ENCODE data around the gene RAPGEF2. TPM values are rescaled to one million over a fixed set of nuclear protein-coding genes. Genes with fewer than 3 reads are reported as not detected.

The RAPGEF2 gene
- total and polyA plus RNA-seq, 2 experiments from 2014 or later, result 8.4 to 79.3 TPM

- Histone ChIP-seq H4K20me1 (ENCODE audit: insufficient read depth, poor library complexity, severe bottlenecking) (no peaks in the 10 kb centered on the region), H3K9me2 (replicated peaks; ENCODE audit: insufficient read depth) (no peaks in the 10 kb centered on the region), H3K27ac (no peak overlapping the region), H3K4me3 (no peak overlapping the region), H3K9me3 (ENCODE audit: low read depth) (no peaks in the 10 kb centered on the region), H3K4me2 (no peak overlapping the region), H3K4me1 (ENCODE audit: insufficient read depth) (peaks cover 9% of the 10 kb centered on the region), H3K79me2 (peaks cover 18% of the 10 kb centered on the region), H3K36me3 (replicated peaks; ENCODE audit: insufficient read depth, low read depth) (no peaks in the 10 kb centered on the region), H3K27me3 (no peaks in the 10 kb centered on the region), H2AFZ (no peak overlapping the region)
- TF ChIP-seq, protein P1, sequence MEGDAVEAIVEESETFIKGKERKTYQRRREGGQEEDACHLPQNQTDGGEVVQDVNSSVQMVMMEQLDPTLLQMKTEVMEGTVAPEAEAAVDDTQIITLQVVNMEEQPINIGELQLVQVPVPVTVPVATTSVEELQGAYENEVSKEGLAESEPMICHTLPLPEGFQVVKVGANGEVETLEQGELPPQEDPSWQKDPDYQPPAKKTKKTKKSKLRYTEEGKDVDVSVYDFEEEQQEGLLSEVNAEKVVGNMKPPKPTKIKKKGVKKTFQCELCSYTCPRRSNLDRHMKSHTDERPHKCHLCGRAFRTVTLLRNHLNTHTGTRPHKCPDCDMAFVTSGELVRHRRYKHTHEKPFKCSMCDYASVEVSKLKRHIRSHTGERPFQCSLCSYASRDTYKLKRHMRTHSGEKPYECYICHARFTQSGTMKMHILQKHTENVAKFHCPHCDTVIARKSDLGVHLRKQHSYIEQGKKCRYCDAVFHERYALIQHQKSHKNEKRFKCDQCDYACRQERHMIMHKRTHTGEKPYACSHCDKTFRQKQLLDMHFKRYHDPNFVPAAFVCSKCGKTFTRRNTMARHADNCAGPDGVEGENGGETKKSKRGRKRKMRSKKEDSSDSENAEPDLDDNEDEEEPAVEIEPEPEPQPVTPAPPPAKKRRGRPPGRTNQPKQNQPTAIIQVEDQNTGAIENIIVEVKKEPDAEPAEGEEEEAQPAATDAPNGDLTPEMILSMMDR (IDR thresholded peaks at IDR 0.05; ENCODE audit: poor library complexity), result no peak
- TF ChIP-seq EZH2 (IDR thresholded peaks at IDR 0.05; ENCODE audit: borderline replicate concordance), result no peak
- no peak for TF ChIP-seq EZH2phosphoT487 (IDR thresholded peaks at IDR 0.05; ENCODE audit: low read depth, severe bottlenecking, unreplicated experiment)
- 92% methylated on average over 5 of the region's 5 CpGs for WGBS (ENCODE audit: low lambda C conversion rate, missing lambda C conversion rate)
- no peak for DNase-seq (ENCODE audit: low spot score)
Measured at GRCh38 chr4:159267869-159268285, 165.0 kb downstream of the RAPGEF2 start.

DNA sequence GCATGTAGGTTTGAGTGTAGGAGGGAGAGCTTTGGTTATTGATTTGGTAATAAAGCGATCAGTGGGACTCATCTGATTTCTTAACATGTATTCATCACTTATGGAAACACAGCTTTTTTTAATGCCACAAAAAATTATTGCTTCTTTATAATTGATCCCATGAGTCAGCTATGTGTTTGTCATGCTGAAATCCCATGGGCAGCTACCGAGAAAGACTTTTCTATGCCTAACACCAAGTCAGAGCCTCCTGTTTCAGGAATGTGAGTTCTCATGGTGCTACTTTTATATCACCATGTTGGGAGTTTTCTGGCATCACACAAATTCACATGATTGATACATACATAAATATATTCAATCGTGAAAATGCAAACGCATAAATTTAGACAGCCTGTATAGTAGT lies 165.7 kb downstream of the RAPGEF2 start:
- H3K4me3 ChIP-seq, result no peak overlapping the region
- no peaks in the 10 kb centered on the region for H3K9me2 ChIP-seq (replicated peaks; ENCODE audit: insufficient read depth)
- no peaks in the 10 kb centered on the region for H3K27me3 ChIP-seq
- no peaks in the 10 kb centered on the region for H3K36me3 ChIP-seq (replicated peaks; ENCODE audit: insufficient read depth, low read depth)
- H3K27ac ChIP-seq, result no peak overlapping the region
- H3K4me2 ChIP-seq, result no peak overlapping the region
- H2AFZ ChIP-seq, result no peak overlapping the region
- peaks cover 12% of the 10 kb centered on the region for H3K4me1 ChIP-seq (ENCODE audit: insufficient read depth)
- no peaks in the 10 kb centered on the region for H3K9me3 ChIP-seq (ENCODE audit: low read depth)
- 88% methylated on average over 4 of the region's 4 CpGs for WGBS (ENCODE audit: low lambda C conversion rate, missing lambda C conversion rate)
- TF ChIP-seq, protein P1 (IDR thresholded peaks at IDR 0.05; ENCODE audit: poor library complexity), result no peak
- TF ChIP-seq EZH2 (IDR thresholded peaks at IDR 0.05; ENCODE audit: borderline replicate concordance) (no peak), EZH2phosphoT487 (IDR thresholded peaks at IDR 0.05; ENCODE audit: low read depth, severe bottlenecking, unreplicated experiment) (no peak)
- no peak for DNase-seq (ENCODE audit: low spot score)
- H4K20me1 ChIP-seq (ENCODE audit: insufficient read depth, poor library complexity, severe bottlenecking), result no peaks in the 10 kb centered on the region
- H3K79me2 ChIP-seq, result peaks cover 13% of the 10 kb centered on the region

DNA sequence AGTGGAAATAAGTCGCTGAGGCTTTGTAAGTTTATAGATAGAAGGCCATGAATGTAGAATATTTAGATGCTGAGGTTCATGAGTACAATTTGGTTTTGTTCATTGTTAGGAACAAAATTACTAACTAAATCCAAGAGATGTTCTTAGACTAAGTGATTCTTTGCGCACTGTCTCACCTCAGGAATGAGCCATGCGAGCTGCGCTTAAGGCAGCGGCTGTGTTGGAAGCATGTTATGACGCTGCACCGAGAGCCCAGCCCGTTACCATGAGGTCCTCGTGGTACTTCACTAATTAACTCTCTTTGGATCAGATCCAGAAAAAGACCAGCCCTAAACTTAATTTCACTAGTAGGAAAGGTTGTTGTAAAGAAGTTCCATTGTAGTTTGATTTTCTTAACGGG lies 166.2 kb downstream of the RAPGEF2 start:
- 96% methylated on average over 10 of the region's 10 CpGs for WGBS (ENCODE audit: low lambda C conversion rate, missing lambda C conversion rate)
- no peak for DNase-seq (ENCODE audit: low spot score)

More for the DNA sequence above, 166.2 kb downstream of the RAPGEF2 start:
- H3K4me2 ChIP-seq, result no peak overlapping the region
- no peaks in the 10 kb centered on the region for H4K20me1 ChIP-seq (ENCODE audit: insufficient read depth, poor library complexity, severe bottlenecking)
- TF ChIP-seq EZH2 (IDR thresholded peaks at IDR 0.05; ENCODE audit: borderline replicate concordance) (no peak), EZH2phosphoT487 (IDR thresholded peaks at IDR 0.05; ENCODE audit: low read depth, severe bottlenecking, unreplicated experiment) (no peak)
- TF ChIP-seq, protein P1 (IDR thresholded peaks at IDR 0.05; ENCODE audit: poor library complexity), result no peak
- no peaks in the 10 kb centered on the region for H3K9me2 ChIP-seq (replicated peaks; ENCODE audit: insufficient read depth)
- H3K9me3 ChIP-seq (ENCODE audit: low read depth), result no peaks in the 10 kb centered on the region
- H3K27me3 ChIP-seq, result no peaks in the 10 kb centered on the region
- H3K4me1 ChIP-seq (ENCODE audit: insufficient read depth), result peaks cover 12% of the 10 kb centered on the region
- no peaks in the 10 kb centered on the region for H3K36me3 ChIP-seq (replicated peaks; ENCODE audit: insufficient read depth, low read depth)
- H3K79me2 ChIP-seq, result peaks cover 13% of the 10 kb centered on the region
- no peak overlapping the region for H2AFZ ChIP-seq
- no peak overlapping the region for H3K4me3 ChIP-seq
- H3K27ac ChIP-seq, result no peak overlapping the region

Data from hepatocyte (in vitro differentiated cells).